ENCODE measurements around the gene USP31. TPM values are rescaled to one million over a fixed set of nuclear protein-coding genes. Genes with fewer than 3 reads are reported as not detected.

The USP31 gene
- total and polyA plus RNA-seq, 3 donors from 2014 or later = 23.3 to 73.6 (median 73.1) TPM

GRCh38 chr16:23137818-23138217, 11.4 kb downstream of the USP31 start:
- Histone ChIP-seq H3K27me3 (no peaks in the 10 kb centered on the region), H3K9me3 (no peaks in the 10 kb centered on the region), H3K4me3 (no peak overlapping the region), H3K36me3 (ENCODE audit: low read depth, missing control alignments) (no peaks in the 10 kb centered on the region), H3K4me1 (peaks cover 12% of the 10 kb centered on the region), H3K27ac (no peak overlapping the region)
- TF ChIP-seq POLR2A (IDR thresholded peaks at IDR 0.05) (no peak), CTCF (IDR thresholded peaks at IDR 0.05) (no peak)
- intact Hi-C loops (cut with DNase I; ENCODE audit: low total_unique reads) = no loop called here
- 59 to 63% methylated on average over 5 of the region's 5 CpGs for WGBS, 2 donors
- DNase-seq = no peak

GRCh38 chr16:23137256-23137655, 12.0 kb downstream of the USP31 start:
- H3K36me3 ChIP-seq (ENCODE audit: low read depth, missing control alignments) = no peaks in the 10 kb centered on the region
- WGBS, 2 donors = 83 to 88% methylated on average over 2 of the region's 2 CpGs
- peaks cover 7% of the 10 kb centered on the region for H3K4me1 ChIP-seq
- no peaks in the 10 kb centered on the region for H3K9me3 ChIP-seq
- no peaks in the 10 kb centered on the region for H3K27me3 ChIP-seq
- TF ChIP-seq CTCF (IDR thresholded peaks at IDR 0.05) (no peak), POLR2A (IDR thresholded peaks at IDR 0.05) (no peak)
- no peak for DNase-seq
- H3K27ac ChIP-seq = no peak overlapping the region
- intact Hi-C loops (cut with DNase I; ENCODE audit: low total_unique reads) = no loop called here
- H3K4me3 ChIP-seq = no peak overlapping the region

DNA sequence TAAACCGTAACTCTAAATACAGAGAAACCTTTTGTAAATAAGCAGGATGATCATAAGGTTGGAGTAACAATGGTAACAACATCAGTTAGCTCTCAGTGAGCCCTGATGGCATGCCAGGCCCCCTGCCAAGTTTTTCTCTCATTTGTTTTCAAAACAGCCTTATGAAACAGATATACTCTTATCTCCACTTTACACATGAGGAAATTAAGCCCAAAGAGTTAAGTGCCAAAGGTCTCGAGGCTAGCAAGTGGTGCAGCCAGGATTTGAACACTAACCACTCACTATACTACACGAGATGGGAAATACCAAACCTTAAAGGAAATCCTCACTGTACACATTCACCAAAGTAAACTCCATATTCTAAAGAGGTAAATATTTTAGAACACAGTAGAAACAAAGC, 15.0 kb downstream of the USP31 start:
- WGBS, 2 donors = 63 to 68% methylated on average over 3 of the region's 3 CpGs
- intact Hi-C loops (cut with DNase I; ENCODE audit: low total_unique reads) = no loop called here
- no peak overlapping the region for H3K4me3 ChIP-seq
- H3K9me3 ChIP-seq = no peaks in the 10 kb centered on the region
- DNase-seq = peak; percentile 40
- peak overlapping the region in 1 of 2 donors; percentile 21 for H3K27ac ChIP-seq
- no peaks in the 10 kb centered on the region for H3K27me3 ChIP-seq
- H3K4me1 ChIP-seq = peaks cover 4% of the 10 kb centered on the region
- TF ChIP-seq POLR2A (IDR thresholded peaks at IDR 0.05) (no peak), CTCF (IDR thresholded peaks at IDR 0.05) (no peak)
- no peaks in the 10 kb centered on the region for H3K36me3 ChIP-seq (ENCODE audit: low read depth, missing control alignments)

DNA sequence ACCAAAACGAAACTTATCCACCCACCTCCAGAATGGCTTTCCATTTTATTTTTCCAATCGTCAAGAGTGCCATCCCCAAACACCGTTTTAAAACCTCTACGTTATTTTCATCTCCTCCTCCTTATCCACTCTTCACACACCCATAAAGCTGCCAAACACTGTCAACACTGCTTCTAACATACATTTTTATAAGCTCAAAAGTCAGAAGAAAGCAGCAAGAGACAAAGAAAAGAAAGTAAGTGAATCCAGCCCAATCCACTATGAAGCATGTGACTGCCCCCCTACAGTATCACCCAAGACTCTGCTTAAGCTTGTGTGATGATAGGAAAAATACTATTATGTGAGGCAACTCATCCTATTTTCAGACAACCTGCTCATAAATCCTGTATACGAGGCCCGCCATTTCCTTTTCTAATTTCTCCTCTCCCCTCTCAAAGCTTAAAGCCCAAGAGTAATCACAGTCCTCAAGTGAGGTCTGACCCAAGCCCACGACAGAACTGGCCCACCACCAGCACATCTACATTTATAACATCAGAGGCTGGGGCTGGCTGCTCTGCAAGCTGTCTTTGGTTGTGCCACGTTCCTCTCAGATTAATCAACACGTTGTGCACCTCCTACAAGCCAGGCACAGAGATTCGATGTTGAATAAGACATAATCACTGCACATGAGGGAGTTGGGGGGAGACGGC, 16.3 kb downstream of the USP31 start:
- intact Hi-C loops (cut with DNase I; ENCODE audit: low total_unique reads) = no loop called here
- Histone ChIP-seq H3K27me3 (no peaks in the 10 kb centered on the region), H3K4me3 (no peak overlapping the region), H3K9me3 (no peaks in the 10 kb centered on the region), H3K27ac (peak overlapping the region; percentile 50 to 59), H3K4me1 (peaks cover 4% of the 10 kb centered on the region), H3K36me3 (ENCODE audit: low read depth, missing control alignments) (no peaks in the 10 kb centered on the region)
- no peak for DNase-seq
- WGBS, 2 donors = 54 to 57% methylated on average over 11 of the region's 11 CpGs
- no peak for TF ChIP-seq CTCF (IDR thresholded peaks at IDR 0.05)
- no peak for TF ChIP-seq POLR2A (IDR thresholded peaks at IDR 0.05)
